ENCODE data around the gene RAB30.

Gene RAB30

GRCh38 chr11:82936261-82936660, 135.4 kb downstream of the RAB30 start:
- no peak for DNase-seq

DNA sequence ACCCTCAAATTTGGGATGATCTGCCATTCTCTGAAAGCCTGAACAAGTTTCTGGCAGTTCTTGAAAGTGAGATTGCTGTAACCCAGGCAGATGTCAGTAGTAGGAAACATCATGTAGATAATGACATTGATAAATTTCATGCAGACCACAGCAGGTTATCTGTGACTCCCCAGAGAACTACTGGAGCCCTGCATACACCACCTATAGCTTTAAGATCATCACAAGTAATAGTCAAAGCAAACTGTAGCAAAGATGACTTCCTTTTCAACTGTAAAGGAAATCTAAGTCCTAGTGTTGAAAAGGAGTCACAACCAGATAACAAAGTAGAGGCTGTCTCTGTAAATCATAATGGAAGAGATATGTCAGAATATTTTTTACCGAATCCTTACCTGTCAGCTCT, 139.1 kb downstream of the RAB30 start:
- no peak for DNase-seq

DNA sequence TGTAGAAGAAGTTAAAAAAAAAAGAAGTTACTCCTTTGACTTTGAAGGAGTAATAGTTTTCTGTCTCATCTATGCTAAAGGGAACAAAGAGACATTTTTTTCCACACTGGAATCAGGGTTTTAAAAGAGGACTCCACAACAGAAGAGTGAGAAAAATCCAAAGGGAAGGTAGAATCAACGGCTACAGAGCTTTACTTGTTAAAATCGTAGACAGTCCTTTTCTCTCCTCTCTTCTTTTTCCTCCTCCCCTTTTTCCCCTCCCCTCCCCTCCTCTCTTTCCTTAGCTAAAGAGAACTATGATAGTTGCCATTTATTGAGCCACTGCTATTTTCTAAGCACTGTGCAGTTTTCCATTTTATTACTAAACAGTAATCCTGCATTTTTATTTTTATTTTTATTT, 141.0 kb downstream of the RAB30 start:
- DNase-seq = no peak

DNA sequence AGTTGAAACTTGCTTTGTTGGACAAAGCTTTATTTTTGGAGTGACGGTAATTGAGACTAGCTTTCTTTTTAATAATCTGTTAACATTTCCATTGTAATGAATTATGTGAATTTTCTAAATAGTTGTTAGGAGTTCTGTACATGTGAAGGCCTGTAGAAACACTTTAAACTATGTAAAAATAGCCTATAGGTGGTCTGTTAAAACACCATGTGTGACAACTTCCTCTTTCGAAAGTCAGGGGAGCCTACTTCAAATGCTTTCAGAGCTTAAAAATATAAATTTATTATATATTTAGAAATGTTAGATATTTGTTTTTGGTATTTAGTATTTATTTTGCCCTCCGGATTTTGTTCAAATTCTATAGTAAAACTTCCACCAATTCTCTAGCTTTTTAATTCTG, 141.5 kb downstream of the RAB30 start:
- no peak for DNase-seq

DNA sequence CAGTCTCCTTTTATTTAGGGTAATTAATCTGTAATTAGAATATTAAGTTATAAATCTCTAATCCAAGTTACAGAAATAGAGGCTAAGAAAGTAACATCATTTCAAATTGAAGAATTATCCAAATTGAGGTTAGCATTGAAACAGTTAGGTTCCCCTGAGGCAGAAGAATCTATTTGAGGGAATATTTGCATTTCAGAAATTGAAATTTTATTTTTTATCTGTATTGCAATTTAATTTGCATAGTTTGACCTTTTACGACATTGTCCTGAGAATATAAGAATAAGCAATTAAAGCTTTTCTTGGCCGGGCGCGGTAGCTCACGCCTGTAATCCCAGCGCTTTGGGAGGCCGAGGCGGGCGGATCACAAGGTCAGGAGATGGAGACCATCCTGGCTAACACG, 142.6 kb downstream of the RAB30 start:
- DNase-seq = no peak

GRCh38 chr11:82927264-82927880, 144.3 kb downstream of the RAB30 start:
- peak; percentile 54 to 69 for DNase-seq

- DNase-seq = no peak
Observed at GRCh38 chr11:82924522-82925224, 147.0 kb downstream of the RAB30 start.
